Peyer's patch (tissue), 4 donors: Measurements from ENCODE around the gene DOCK4. TPM values are rescaled to one million over a fixed set of nuclear protein-coding genes. Genes with fewer than 3 reads are reported as not detected.
"Not testable (repeated sequence)": the region's sequence is repeated elsewhere in the genome, so short reads cannot be mapped to it uniquely, and the experiment has no call there.

Source experiments
- DNase-seq, 3 donors: peaks; one replicate each; pipeline ENCODE4 v3.0.0-alpha.2; 2017 to 2019
- H3K27ac ChIP-seq, 4 donors: fragments of 200-600 bp; sonication (generic); one replicate each; pipeline ENCODE4 v1.5.1; 2016 to 2019
- H3K27me3 ChIP-seq, 2 donors: fragments of 200-600 bp; sonication (generic); one replicate each; pipeline ENCODE4 v1.5.1; 2019
- H3K36me3 ChIP-seq, 3 donors: fragments of 200-600 bp; sonication (generic); one replicate each; pipeline ENCODE4 v1.5.1; 2016 to 2019
- H3K4me1 ChIP-seq, 4 donors: fragments of 200-600 bp; sonication (generic); one replicate each; pipeline ENCODE4 v1.5.1; 2016 to 2019
- H3K4me3 ChIP-seq, 4 donors: fragments of 200-600 bp; sonication (generic); 1 replicate in 3 of 4; 2 replicates in 1 of 4; pipeline ENCODE4 v1.5.1; 2016 to 2019; ENCODE audit warnings: mild to moderate bottlenecking in 1 of 4
- H3K9me3 ChIP-seq, 4 donors: fragments of 200-600 bp; sonication (generic); one replicate each; pipeline ENCODE4 v1.5.1; 2016 to 2019; ENCODE audit warnings: mild to moderate bottlenecking in 1 of 4
- POLR2A ChIP-seq, 2 donors: fragments of 450-650 bp; IDR thresholded peaks; one replicate each; pipeline ENCODE4 v1.5.1; 2017; ENCODE audit warnings: antibody characterized with exemption in 2 of 2, mild to moderate bottlenecking in 2 of 2, moderate library complexity in 2 of 2
- total RNA-seq, 4 donors: library from RNA; depleted of rRNA; stranded (reverse); fragments of >200 nt; gene quantifications; one replicate each; pipeline ENCODE4 v1.1.0, GENCODE V29; 2016
- TF ChIP-seq, protein P1 (sequence below), 6 experiments: fragments of 450-650 bp in 4 of 6; fragments of 200-600 bp in 2 of 6; sonication (generic) in 1 of 6; IDR thresholded peaks; one replicate each; pipeline ENCODE4 v1.5.1; 2017 to 2019; ENCODE audit warnings: antibody characterized with exemption in 6 of 6, mild to moderate bottlenecking in 3 of 6, moderate library complexity in 1 of 6

Gene DOCK4
- total RNA-seq, 4 donors from 2014 or later = 5.1 to 52.8 (median 15.5) TPM

DNA sequence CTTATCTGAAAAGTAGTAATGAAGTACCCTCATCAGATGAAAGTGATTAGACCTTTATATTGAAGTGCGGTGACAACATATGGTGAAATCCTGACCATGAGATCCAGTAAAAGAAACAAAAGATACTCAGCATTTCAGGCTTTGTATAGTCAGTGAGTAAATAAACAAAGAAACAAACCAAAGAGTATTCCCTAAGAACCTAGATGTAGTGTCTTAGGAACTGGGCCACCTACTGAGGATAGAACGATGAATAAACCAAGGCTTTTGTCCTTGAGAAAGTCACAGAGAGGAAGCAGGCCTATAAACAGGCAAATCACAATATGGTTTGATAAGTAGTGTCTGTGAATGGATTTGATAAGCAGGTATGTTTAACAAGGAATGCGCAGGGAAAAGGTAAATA is 46.5 kb upstream of the DOCK4 start:
- Histone ChIP-seq H3K36me3 (no peaks in the 10 kb centered on the region), H3K27me3 (no peaks in the 10 kb centered on the region), H3K9me3 (no peaks in the 10 kb centered on the region), H3K27ac (no peak overlapping the region), H3K4me3 (no peak overlapping the region), H3K4me1 (no peaks in the 10 kb centered on the region)
- DNase-seq = no peak
- no peak for TF ChIP-seq POLR2A (IDR thresholded peaks at IDR 0.05)
- TF ChIP-seq, protein P1, sequence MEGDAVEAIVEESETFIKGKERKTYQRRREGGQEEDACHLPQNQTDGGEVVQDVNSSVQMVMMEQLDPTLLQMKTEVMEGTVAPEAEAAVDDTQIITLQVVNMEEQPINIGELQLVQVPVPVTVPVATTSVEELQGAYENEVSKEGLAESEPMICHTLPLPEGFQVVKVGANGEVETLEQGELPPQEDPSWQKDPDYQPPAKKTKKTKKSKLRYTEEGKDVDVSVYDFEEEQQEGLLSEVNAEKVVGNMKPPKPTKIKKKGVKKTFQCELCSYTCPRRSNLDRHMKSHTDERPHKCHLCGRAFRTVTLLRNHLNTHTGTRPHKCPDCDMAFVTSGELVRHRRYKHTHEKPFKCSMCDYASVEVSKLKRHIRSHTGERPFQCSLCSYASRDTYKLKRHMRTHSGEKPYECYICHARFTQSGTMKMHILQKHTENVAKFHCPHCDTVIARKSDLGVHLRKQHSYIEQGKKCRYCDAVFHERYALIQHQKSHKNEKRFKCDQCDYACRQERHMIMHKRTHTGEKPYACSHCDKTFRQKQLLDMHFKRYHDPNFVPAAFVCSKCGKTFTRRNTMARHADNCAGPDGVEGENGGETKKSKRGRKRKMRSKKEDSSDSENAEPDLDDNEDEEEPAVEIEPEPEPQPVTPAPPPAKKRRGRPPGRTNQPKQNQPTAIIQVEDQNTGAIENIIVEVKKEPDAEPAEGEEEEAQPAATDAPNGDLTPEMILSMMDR (IDR thresholded peaks at IDR 0.05) = no peak

DNA sequence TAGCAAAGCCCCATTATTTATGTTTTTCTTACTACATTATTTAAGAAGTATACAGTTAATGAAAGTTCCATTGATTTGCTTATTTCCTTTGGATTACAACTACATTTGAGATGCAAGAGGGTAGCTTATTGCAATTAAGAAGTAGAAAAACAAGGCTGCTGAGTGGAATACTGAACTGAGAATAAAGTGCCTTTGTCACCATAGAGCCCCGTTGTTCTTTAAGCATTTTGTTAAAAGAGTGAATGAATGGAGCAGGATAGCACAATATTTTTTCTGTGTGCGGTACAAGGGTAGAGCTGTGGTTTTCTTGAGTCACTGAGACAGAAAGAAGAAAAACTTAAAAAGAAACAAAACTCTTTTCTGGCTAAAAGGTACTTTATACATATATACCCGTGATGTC is 45.9 kb upstream of the DOCK4 start:
- no peak overlapping the region for H3K27ac ChIP-seq
- no peaks in the 10 kb centered on the region for H3K4me1 ChIP-seq
- no peak for DNase-seq
- H3K4me3 ChIP-seq = no peak overlapping the region
- no peaks in the 10 kb centered on the region for H3K9me3 ChIP-seq
- TF ChIP-seq POLR2A (IDR thresholded peaks at IDR 0.05) = no peak
- TF ChIP-seq, protein P1 (IDR thresholded peaks at IDR 0.05) = no peak
- H3K27me3 ChIP-seq = no peaks in the 10 kb centered on the region
- H3K36me3 ChIP-seq = no peaks in the 10 kb centered on the region

DNA sequence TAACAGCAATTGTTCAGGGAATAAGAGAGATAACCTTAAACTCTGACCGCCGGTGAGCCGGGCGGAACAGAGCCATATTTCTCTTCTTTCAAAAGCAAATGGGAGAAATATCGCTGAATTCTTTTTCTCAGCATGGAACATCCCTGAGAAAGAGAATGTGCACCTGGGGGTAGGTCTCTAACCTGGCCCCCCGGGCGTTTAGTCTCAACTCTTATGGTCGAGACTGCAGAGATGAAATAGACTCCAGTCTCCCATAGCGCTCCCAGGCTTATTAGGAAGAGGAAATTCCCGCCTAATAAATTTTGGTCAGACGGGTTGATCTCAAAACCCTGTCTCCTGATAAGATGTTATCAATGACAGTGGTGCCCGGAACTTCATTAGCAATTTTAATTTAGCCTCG is 43.8 kb upstream of the DOCK4 start:
- H3K9me3 ChIP-seq, DNase-seq, H3K27me3 ChIP-seq, H3K27ac ChIP-seq, H3K4me3 ChIP-seq, H3K36me3 ChIP-seq, H3K4me1 ChIP-seq: not testable (repeated sequence)

DNA sequence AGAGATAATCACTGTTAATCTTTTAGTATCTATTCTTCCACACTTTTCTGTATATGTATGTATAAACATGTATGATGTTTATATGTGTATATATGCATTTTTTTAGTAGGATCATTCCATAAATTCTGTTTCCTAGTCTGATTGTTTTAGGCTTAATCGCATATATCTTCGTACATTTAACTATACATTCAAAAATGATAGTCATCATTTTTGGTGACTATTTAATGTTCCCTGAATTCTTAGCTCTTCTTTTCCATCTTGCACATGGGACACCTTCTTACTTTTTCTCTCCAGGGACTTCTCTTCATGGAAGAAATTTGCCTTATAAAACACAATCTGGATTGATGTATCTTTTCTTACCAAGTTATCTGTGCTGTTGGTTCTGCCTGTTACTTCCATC is 42.4 kb upstream of the DOCK4 start:
- no peaks in the 10 kb centered on the region for H3K36me3 ChIP-seq
- no peak for TF ChIP-seq POLR2A (IDR thresholded peaks at IDR 0.05)
- TF ChIP-seq, protein P1 (IDR thresholded peaks at IDR 0.05) = no peak
- DNase-seq = no peak
- H3K27me3 ChIP-seq = no peaks in the 10 kb centered on the region
- H3K9me3 ChIP-seq = no peaks in the 10 kb centered on the region
- no peaks in the 10 kb centered on the region for H3K4me1 ChIP-seq
- no peak overlapping the region for H3K4me3 ChIP-seq
- no peak overlapping the region for H3K27ac ChIP-seq

DNA sequence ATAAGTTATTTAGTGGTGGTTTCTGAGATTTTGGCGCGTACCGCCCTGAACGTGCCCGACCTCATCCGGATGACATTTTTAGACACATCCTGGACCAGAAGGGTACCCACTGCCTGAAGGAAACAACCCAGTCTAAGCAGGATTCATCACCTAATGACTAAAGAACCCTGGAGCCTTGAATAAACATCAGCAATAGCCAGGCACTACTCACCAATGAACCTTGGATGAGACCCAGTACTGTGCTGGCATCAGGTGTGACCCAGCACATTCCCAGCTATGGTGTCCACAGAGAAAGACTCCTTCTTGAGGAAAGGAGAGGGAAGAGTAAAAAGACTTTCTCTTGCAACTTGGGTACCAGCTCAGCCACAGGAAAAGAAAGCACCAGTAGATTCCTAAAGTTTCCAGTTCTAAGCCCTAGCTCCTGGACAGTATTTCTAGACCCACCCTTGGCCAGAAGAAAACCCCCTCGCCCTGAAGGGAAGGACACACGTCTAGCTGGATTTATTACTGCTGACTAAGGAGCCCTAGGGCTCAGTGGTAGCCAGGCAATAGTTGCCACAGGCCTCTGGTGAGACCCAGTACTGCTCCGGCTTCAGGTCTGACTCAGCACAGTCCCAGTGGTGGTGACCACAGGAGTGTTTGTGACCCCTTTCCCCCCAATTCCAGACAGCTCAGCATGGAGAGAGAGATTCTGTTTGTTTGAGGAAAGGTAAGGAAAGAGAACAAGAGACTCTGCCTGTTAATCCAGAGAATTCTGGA is 32.8 kb upstream of the DOCK4 start:
- Histone ChIP-seq H3K4me3 (no peak overlapping the region), H3K27me3 (no peaks in the 10 kb centered on the region), H3K36me3 (no peaks in the 10 kb centered on the region), H3K4me1 (no peaks in the 10 kb centered on the region), H3K27ac (no peak overlapping the region), H3K9me3 (no peaks in the 10 kb centered on the region)
- no peak for TF ChIP-seq POLR2A (IDR thresholded peaks at IDR 0.05)
- TF ChIP-seq, protein P1 (IDR thresholded peaks at IDR 0.05) = no peak
- no peak for DNase-seq

DNA sequence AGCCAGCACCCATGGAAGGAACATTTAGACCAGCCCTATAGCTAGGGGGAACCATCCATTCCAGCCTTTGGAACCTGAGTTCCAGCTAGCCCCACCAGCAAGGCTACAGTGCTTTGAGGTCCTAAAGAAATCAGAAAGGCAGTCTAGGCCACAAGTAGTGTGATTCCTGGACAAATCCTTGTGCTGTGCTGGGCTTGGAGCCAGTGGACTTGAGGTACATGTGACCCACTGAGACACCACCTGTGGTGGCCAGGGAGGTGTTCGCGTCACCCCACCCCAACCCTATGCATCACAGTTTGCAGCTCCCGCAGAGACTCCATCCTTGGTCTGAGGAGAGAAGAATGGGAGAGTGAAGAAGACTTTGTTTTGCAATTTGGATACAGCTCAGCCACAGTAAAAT is 32.1 kb upstream of the DOCK4 start:
- no peak overlapping the region for H3K27ac ChIP-seq
- no peak for DNase-seq
- no peak overlapping the region for H3K4me3 ChIP-seq
- no peaks in the 10 kb centered on the region for H3K4me1 ChIP-seq
- H3K9me3 ChIP-seq = no peaks in the 10 kb centered on the region
- H3K27me3 ChIP-seq = no peaks in the 10 kb centered on the region
- TF ChIP-seq POLR2A (IDR thresholded peaks at IDR 0.05) = no peak
- TF ChIP-seq, protein P1 (IDR thresholded peaks at IDR 0.05) = no peak
- H3K36me3 ChIP-seq = no peaks in the 10 kb centered on the region
